GM21360 (cell line): ENCODE measurements around the gene UVRAG.

Experiments used
- ATAC-seq: cut with Tn5 transposase; IDR thresholded peaks from one replicate; pipeline ENCODE4 v1.9.1; 2021; ENCODE audit warnings: mild to moderate bottlenecking, moderate library complexity; ENCODE audit not compliant: unreplicated experiment

Gene UVRAG

DNA sequence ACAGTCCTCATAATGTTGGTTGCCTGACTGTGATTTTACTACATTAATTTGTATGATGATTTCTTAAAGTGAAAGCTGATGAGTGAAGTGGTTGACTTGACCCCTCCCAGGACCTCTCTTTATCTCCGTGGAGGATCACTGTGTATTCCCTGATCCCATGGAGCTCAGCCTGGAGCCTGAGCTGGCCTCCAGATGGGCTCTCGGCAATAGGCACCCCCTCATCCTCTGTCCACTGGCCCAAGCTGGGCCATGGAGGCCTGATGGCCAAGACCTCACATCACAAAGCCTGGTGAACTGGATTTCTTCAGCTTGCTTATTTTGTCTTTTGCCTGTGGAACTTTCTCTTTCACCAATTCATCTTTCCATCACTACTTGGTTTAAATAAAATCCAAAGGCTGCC, 316.1 kb downstream of the UVRAG start:
- ATAC-seq: no peak

DNA sequence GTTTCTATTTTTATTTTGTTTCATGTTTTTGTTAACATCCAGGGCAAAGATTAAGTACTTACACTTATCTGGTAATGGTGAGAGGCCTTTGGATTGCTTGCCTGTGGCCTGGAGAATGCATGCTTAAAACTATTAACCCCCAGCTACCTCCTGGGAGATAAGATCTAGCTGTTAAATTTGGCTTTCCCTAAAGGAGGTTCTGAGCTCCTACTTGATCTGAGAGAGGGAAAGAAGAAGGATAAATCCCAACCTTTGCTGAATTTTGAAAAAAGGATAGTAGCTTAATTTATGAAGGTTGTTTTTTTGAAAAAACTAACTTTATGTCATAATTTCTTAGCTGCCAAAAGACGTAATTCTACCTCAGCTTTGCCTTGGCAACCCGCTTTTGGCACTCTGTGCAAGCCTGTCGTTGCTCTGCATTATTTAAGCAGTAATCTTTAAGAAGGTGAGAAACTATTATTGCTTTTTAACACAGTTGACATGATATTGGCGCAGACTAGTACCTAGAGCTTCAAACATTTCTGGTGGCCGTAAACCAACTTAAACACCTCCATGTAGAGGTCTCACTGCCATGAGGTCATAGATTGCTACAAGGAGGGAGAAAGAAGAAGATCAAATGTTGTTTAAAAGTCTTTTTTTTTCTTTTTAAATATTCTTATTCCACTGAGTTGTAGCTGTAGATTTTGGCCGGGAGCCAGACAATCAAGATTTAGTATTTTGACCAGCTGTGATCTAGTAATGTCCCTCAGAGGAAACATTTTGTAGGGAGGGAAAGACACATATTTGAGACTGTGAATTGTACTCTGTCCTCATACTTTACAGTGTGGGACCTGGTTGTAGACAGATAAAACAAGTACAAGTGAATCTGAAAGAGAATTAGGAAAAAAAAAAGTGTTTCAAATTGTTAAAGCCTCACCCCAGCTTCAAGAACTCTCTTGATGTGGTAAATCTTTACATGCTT, 316.9 kb downstream of the UVRAG start:
- no peak for ATAC-seq

DNA sequence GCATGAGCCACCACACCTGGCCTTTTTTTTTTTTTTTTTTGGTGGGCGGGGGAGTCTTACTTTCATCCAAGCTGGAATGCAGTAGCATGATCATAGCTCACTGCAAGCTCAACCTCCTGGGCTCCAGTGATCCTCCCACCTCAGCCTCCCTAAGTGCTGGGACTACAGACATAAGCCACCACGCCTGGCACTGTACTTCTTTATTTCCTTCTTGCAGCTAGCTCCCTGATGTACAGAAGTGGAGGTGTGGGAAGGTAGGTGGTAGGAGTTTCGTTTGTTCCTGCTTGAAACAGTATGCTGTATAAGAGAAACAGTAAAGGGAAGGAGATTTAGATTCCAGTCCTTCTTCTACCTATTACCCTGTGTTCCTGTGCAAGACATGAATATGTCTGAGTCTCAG, 319.2 kb downstream of the UVRAG start:
- ATAC-seq: no peak

DNA sequence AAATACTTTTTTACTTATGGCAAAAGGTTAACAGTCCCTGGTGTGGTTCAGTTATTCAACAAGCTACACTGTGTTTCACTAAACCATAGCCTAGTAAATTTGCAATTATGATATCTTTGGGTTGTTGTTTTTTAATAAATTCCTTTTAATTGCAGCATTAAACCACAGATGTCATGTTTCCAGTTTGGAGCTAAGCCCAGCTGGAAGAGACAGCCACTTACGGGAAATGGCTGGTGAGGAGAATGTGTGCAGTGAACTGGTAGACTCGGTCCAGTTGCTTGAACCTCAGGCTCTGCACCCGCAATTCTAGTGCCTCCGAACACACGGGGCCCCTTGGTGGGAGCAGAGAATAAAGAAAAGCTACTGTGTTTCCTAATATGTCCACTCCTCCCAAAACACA, 320.5 kb downstream of the UVRAG start:
- ATAC-seq: no peak

DNA sequence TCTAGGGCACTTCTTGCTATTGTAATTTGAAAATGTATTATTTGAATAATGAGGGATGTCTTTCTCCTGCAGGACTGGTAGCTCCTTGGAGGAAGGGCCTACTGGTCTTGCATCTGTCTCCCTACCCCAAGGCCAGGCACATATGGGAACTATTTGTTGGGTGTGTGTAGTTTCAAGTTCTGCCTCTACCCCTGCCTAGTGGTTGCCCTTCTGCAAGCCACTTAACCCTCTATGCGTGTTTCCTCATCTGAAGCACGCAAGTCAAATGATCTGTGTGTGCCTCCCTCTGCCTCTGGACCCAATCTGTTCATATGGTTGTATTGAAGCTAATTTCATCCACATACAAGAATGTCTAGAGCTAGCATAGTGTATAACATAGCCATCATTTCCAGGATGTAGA, 324.3 kb downstream of the UVRAG start:
- no peak for ATAC-seq

DNA sequence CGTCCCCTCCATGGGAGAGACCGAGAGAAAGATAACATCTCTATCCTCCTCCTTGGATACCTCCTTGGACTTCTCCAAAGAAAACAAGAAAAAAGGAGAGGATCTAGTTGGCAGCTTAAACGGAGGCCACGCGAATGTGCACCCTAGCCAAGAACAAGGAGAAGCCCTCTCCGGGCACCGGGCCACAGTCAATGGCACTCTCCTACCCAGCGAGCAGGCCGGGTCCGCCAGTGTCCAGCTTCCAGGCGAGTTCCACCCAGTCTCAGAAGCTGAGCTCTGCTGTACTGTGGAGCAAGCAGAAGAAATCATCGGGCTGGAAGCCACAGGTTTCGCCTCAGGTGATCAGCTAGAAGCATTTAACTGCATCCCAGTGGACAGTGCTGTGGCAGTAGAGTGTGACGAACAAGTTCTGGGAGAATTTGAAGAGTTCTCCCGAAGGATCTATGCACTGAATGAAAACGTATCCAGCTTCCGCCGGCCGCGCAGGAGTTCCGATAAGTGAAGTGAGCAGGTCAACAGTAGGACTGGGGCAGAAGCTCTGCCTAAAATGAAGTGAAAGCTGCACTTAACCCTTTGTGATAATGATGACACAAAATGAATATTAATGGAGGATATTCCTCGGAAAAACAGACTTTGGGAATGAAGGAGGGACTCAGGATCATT, 326.0 kb downstream of the UVRAG start:
- ATAC-seq: no peak

DNA sequence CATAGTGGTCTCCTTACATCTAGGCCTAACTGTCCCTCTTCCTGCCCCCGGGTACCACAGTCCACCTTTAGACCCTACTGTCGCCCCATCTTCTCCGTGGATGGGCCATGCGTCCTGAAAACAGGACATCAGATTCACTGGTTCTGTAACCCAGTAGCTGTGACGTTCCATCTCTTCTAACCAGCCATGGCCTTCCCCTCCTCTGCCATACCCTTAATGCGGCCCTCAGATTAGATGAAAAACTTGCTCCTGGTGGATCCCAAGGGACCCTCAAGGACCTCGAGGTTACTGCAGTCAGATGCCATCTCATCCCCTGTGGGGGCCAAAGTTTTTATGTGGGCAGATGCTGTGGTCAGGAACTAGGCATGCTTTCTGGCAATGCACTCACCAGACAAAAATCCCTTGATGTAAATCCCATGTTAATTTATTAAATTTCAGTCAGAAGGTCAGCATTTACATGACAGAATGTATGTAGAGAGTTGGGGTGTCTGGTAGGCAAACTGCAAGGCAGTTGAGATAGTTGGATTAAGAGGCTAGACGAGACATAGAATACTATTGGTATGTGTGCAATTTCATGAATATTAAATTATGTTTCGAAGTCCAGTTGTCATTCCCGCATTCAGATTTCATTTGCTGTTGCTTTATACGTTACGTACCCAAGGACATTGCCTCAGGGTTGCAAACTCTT, 327.0 kb downstream of the UVRAG start:
- no peak for ATAC-seq

DNA sequence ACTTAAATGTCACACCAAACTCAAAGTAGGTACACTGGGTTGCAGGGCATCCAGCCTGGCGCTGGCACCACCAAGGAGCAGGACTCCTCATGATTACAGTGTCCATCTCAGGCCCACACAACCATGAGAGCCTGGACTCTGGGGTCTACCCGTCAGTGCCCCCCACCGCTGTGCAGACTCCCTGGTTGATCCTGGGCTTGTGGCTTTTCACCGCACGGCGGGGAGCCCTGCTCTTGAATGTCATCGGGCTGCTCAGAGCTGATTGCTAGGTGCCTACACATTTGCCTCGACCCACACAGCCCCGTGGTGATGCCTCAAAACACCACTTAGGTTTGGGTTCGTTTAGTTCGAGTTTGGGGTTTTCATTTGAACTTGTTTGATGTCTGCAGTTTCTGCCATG, 328.3 kb downstream of the UVRAG start:
- no peak for ATAC-seq

DNA sequence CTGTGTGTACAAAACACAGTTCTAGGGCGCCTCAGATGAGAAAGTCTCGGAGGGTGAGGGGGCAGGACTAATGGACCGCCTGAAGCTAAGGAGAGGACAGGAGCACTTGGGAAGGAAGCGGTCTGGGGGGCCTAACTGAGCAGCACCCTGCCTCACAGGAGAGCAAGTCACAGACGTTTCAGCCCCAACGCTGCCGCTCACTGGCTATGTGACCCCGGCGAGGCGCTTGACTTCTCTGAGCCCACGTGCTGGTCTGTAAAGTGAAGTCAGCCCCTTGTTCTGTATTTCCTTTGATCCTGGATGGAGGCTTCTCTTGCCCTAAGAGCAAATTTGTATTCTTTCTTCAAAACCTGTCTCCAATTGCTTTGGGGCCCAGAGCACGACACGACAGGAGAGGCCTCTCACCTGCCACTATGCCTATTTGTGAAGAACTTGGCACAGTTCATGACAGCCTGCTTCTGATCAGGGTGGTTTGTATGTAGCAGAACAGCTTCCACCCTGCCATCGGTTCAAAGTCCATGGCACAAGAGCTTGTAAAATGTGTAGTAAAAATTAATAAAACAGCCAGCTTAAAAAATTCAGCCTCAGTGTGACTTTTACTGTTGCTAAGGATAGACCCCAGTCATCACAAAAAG, 332.2 kb downstream of the UVRAG start:
- no peak for ATAC-seq

DNA sequence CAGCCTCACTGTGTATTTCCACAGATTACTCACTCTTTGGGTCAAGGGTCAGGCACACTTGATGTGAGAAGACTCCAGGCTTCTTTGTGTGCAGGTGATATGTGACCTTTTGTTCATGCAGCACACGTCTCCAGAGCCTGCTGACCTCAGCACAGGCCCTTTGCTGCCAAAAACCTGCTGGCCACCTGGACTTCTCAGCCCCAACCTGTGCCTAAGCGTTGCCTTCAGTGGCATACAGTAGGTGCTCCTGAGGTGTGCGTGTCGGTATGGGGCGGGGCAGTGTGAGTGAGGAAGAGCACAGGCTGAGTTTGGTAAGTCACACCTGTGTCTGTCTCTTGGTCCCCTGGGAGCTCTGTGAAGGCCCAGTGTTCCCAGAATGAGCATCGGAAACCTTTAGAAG, 333.2 kb downstream of the UVRAG start:
- ATAC-seq: no peak

DNA sequence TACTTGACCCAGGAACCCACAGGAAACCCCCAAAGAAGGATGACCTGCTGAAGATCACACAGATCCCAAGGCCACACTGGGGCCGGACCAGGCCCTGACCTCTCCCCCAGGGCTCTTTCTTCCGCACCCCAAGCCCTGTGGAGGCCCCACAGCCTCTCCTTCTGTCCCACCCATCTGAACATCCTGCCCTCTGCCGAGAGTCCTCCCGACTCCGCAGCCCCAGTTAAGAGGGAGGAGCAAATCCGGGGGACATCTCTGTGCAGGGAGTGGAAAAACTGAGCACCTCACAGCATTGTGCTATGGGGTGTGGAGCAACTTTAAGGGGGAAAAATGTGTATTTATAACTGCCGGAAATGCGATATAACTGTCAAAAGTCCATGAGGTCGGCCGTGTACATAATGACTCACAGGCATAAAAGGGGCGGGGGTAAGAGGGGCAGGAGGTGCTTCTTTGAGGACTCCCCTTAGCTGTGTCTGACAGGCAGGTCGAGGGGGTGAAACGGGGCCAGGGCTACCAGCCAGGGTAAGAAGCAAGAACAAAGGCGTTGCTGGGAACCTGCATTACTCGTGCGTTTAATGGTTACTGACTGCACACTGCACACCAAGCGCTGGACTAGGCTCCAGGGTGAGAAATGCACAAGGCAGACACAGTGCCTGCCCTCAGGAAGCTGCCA, 334.1 kb downstream of the UVRAG start:
- no peak for ATAC-seq

DNA sequence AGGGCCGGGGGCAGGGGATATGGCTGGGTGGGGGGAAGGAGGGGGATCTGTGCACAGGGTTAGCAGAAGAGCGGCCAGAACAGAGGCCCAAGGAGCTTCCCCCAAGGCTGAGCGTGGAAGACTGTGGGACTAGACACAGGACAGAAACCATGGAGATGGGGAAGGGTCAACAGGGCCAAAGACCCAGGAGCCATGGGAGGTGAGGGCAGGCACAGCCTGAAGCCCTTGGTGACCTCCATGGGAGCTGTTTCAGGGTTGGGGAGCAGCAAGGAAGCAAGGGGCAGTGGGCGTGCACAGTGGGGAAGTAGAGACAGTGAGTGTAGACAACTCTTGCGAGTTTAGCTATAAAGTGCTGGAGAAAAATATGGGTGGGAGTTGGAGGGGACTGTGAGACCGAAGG, 334.7 kb downstream of the UVRAG start:
- no peak for ATAC-seq

DNA sequence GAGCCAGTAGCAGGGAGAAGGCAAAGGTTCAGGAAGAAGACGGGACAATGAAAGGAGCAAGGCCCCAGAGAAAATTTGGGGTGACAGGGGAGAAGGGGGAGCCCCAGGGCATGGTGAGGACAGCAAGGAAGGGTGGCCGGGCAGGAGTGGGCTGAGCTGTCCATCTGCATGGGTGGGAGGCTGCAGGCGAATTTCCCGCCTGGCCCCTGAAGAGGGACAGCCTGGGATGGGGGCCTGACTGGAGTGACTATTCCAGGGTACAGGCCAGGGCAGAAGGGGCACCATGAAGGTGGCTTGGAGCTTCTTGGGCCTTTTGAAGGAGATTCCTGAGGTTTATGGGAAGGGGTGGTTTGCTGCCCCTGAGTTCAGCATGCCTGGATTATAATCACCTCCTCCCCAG, 335.1 kb downstream of the UVRAG start:
- ATAC-seq: no peak

DNA sequence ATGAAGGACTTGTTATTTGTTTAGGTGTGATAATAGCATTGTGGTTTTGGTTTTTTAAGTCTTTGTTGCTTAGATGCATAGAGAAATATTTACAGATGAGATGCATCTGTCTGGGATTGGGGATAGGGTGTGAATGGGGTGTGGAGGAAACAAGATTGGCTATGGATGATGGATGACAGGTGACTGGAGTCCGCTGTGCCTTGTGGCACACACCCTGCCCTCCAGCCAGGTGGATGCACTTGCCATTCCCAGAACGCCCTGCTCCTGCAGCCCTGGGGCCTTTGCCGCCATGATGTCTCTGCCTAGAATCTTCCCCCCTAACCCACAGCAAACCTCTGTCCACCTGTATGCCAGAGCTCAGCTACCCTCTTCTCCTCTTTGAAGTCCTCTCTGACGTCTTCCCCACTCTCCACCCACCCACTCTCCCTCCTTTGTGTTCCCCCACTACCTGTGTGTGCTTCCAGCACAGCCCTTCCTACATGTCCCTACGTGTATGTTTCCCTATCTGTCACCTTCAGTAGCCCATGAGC, 336.6 kb downstream of the UVRAG start:
- no peak for ATAC-seq

DNA sequence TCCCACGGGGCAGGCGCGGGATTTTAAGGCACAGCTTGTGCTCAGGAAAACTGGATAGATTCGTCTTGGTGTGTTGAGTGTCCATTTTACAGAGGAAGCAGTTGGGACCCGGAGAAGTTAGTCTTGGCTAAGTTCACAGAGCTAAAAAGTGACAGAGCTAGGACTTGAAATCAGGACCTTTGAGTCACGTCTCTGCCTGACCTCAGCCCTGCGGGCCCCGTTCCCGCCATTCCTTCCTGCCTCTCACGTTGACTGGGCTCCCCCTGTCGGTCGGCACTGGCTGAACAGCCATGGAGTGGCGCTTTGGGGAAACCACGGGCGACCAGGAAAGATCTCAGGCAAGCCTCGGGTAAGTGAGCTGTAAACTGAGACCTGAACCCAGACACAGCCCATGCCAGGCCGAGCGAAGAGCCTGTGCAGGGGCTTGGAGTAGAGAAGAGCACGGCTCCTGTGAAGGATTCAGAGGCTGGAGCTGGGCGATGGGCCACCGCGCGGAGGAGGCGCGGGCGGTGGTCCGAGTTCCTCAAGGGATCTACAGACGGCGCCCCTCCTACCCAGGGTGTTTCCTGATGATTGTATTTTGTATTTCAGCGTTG, 337.2 kb downstream of the UVRAG start:
- ATAC-seq: no peak

DNA sequence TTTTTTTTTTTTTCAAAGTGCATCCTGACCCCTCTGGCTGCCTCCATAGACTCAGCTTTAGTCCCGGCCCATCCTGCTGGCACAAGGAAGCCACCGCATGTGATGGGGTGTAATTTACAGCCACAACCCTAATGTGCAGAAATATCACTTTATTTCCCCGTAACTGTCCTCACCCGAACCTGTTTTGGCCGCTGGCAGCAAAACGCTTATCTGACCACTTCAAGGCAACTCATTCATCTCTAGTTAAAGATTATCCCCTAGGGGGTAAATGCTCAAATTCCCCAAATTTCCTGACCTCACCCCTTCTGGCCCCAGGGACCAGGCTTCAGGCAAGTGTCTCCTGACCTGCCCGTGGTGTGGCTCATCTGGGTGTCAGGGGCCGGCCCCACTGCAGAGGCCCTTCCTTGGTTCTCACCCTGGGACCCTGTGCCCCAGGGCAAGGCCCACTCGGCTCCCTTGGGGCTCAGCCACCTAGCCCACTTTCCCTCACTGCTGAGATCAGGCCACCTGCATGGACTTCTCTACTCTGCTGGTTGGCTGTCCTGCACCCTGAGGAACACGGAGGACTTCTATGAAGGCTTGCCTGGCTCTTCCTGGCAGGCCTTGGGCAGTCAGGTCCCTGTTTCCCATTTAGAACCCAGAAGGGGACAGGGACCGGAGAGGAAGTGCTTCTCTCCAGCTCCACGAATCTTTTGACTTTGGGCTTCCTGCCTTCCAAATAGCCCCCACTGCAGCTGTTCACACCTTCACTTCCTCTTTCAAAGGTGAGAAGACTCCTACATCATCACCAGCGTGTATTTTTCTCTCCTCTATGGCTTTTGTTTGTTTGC, 337.9 kb downstream of the UVRAG start:
- no peak for ATAC-seq

DNA sequence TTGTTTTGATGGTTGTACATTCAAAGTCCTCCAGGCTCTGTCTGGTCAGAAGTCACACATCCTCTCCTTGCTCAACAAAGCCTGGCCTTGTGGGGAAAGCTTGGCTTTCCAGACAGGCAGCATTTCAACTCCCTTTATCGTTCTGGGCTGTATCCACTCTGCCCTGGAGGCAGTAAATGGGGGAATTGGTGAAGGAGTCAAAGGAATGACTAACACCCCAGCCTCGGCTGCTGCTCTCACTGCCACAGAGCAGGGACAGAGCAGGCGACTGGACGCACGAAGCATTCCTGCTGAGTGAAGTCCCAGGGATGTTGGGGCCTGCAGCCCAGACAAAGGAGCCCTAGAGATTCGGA, 338.5 kb downstream of the UVRAG start:
- no peak for ATAC-seq

DNA sequence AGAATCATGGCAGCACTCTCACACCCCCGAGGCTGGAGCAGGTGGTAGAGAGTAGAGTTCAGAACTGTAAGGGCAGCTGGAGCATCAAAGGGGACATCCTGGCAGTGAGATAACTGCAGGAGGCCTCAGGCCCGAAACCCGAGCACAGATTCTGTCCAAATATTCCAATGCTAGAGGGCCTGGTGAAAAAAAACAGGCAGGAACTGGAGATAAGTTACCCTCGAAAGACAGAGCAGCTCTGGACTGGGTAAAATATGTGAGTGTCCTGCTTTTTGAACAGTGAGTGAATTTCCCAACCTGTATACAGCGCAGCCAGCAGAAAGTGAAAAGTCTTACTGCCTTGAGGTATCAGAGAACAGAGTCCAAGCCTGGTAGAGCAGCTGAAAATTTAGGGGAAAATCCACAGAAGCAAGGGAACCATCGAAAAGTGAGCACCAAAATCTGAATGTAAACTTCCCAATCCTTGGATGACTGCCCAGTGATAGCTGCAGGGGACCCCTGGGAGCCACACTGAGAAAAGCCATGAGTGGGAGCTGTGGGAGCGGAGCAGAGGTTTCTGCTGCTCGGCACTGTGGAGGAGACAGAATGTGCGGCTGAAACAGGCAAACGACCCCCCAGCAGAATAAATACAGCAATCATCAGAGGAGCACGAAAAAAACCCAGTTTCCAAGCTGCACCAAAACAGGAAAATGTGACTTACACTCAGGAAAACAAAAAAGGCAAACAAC, 340.7 kb downstream of the UVRAG start:
- ATAC-seq: no peak

DNA sequence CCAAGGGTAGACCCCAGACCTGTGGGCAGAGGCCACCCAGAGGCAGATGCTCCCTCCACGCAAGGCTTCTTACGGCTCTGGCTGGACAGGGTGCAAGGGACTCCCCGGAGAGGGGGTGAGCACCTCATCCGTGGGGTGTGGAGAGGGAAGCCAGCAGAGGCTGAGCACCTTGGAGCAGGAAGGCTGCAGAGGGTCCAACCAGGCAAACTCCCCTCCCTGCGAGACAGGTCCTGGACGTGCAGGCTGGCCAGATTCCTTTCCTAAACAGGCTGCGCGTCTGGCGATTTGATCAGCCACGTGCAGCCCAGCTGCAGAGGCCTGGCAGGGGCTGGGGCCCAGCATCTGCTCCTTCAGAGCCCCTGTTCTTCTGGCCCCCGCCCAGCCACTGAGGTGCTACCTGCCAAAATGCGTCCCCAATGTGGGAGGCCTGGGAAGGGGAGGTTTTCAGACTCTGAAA, 342.0 kb downstream of the UVRAG start:
- ATAC-seq: no peak
